Keratinocyte (primary cell): Measurements from ENCODE around the gene FRAS1.

Experiments used
- CTCF ChIP-seq, 3 experiments: IDR thresholded peaks in 1 of 3; conservative IDR thresholded peaks in 1 of 3; optimal IDR thresholded peaks in 1 of 3; 2 replicates in 2 of 3; 3 replicates in 1 of 3; pipeline versions ENCODE3 to v1.5.1; 2011; ENCODE audit warnings: low read length in 3 of 3, mild to moderate bottlenecking in 3 of 3, moderate library complexity in 2 of 3, control low read depth in 1 of 3, inconsistent platforms in 1 of 3; ENCODE audit not compliant: insufficient read depth in 2 of 3; ENCODE audit errors: extremely low read depth in 1 of 3
- EZH2 ChIP-seq: IDR thresholded peaks from one replicate; pipeline ENCODE4 v1.6.1; 2012; ENCODE audit warnings: inconsistent platforms, mild to moderate bottlenecking, low read length, moderate library complexity

DNA sequence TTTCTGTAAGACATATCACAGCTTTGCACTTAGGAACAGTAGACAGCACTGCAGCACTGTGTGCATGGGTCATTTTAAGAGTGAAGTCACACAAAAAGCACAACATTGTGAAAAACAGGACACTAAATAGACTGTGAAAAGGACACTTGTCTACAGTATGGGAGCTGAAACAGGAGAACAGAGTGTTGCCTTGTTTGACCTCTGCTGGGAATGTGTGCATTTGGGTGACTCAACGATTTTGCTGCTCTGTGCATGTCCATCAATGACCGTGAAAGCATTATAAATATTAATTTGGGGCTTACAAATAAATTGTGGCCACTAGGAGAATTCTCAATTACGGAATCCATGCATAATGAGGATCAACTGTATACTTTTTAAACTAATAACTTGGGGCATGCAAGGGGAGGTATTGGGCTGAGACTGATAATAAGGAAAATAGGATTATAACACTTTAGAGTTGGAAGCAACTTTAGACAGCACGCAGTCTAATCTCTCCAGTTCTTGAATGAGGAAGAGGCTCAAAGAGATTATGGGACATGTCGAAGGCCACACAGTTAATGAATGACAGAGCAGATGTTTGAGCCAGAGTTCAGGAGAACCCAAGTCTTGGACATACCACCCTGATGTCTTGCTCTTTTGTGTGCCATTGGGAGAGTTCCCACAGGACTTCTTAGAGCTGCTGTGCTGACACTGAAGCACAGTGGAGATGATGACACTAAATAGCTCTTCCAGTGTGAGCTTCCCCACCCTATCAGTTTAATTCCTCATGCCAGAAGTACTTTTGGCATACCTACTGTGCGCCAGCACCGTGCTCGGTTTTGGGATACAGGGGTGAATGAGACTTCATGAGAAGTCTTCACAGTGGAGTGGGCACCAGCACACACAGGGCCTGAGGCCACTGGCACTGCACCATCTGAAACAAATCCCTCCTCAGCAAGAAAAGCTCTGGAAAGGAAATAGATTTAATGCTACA, 79.3 kb downstream of the FRAS1 start:
- TF ChIP-seq CTCF (optimal IDR thresholded peaks at IDR 0.05 in 1 of 3, IDR thresholded peaks at IDR 0.05 in 1 of 3, conservative IDR thresholded peaks at IDR 0.05 in 1 of 3; ENCODE audit: extremely low read depth in 1 of 3, insufficient read depth in 2 of 3, low read length in 3 of 3) (no peak), EZH2 (no peak)
